ENCODE data around the gene ODC1.

ODC1 gene

GRCh38 chr2:10397878-10398277, 50.2 kb downstream of the ODC1 start:
- DNase-seq = peak; percentile 65

DNA sequence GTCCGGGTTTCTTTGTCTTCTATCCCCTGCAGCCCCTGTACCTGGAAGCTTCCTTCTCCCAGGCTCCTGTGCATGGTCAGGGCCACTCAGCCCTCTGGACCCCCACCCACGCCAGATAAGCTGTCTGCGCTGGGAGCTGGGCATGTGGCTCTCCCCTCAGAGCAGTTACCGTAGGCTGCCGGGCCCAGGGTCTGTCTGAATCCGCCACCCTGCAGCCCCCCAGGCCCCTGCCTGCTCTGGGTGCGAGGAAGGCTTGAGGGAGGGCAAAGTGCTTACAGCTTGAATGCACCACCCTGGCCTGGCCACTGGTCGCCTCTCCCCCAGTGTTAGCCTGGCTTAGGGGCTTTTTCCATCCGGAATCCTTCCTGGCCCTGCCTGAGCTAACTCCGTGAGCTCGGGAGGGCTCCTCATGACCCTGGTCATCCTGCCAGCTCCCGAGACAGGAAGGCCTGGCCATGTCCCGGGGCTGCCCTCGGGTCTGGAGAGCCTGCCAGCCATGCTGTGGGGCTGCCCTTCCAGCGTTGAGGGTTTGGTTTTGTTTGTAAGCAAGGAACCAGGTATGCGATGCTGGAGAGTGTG, 50.7 kb downstream of the ODC1 start:
- DNase-seq = no peak

GRCh38 chr2:10396464-10396863, 51.7 kb downstream of the ODC1 start:
- DNase-seq = no peak

DNA sequence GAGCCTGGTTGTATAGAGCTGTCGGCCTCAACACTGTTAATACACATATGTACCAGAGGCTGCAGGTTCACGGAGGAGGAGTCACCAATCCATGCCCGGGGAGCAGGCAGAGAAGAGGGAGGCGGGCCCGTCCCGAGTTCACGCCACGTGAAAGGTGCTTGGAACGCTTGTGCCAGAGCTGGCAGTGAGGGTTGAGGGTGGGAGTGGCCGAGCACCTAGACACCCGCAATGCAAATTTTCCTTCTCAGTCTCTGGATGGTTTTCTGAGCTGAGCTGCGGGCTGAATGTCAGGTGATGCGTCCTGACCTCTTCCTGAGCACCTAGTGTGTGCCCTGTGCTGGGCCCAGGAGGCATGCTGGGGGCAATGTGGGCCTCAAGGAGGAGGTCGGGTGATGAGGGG, 52.2 kb downstream of the ODC1 start:
- DNase-seq = no peak

GRCh38 chr2:10393640-10393982, 54.5 kb downstream of the ODC1 start:
- no peak for DNase-seq

- DNase-seq = no peak
These were observed 55.0 kb downstream of the ODC1 start for GRCh38 chr2:10392951-10393639.

DNA sequence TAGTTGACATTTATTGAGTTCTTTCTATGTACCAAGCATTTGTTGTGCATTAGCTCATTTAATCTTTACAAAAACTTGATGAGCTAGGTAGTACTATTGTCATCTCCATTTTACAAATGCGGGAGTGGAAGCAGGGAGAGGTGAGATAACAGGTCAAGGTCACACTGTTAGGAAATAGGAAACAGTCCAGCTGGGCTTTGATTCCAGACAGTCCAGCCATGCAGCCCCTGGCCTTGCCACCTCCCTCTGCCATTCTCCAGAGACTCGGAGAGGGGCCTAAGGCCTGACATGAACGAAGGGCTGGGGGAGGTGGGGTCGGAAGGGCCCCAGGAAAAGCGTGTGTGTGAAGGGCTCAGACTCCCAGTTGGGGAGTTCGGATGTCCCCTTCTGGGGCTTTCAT, 55.6 kb downstream of the ODC1 start:
- DNase-seq = no peak

- no peak for DNase-seq
These were observed 56.0 kb downstream of the ODC1 start for GRCh38 chr2:10392100-10392499.

GRCh38 chr2:10390369-10390801, 57.7 kb downstream of the ODC1 start:
- no peak for DNase-seq
